HepG2 (cell line): ENCODE results near the gene KDM2B. TPM values are rescaled to one million over a fixed set of nuclear protein-coding genes. Genes with fewer than 3 reads are reported as not detected.

Experiments used
- ATF6 ChIP-seq: sonication (generic); formaldehyde crosslinking; conservative IDR thresholded peaks from 2 replicates; pipeline ENCODE4 v1.4.0; 2020; ENCODE audit warnings: missing genetic modification reagents
- HMGXB3 ChIP-seq: sonication (generic); formaldehyde crosslinking; IDR thresholded peaks from 2 replicates; pipeline ENCODE4 v1.4.0; 2020; ENCODE audit warnings: missing genetic modification reagents, borderline replicate concordance
- KAT8 ChIP-seq: IDR thresholded peaks from 2 replicates; pipeline ENCODE4 v1.6.1; 2016; ENCODE audit warnings: missing genetic modification reagents, missing compliant biosample characterization
- KDM6A ChIP-seq: IDR thresholded peaks from 2 replicates; pipeline ENCODE4 v1.6.1; 2016; ENCODE audit warnings: low read depth
- MYNN ChIP-seq: sonication (generic); formaldehyde crosslinking; IDR thresholded peaks from 2 replicates; pipeline ENCODE4 v1.4.0; 2020; ENCODE audit warnings: mild to moderate bottlenecking, low read depth, missing genetic modification reagents
- NR2F1 ChIP-seq, 2 experiments: fragments of 450-650 bp in 1 of 2; formaldehyde crosslinking in 1 of 2; IDR thresholded peaks; 2 replicates each; pipeline versions ENCODE4 v1.5.0 to v1.6.1; 2016 to 2020; ENCODE audit warnings: mild to moderate bottlenecking in 1 of 2, missing compliant biosample characterization in 1 of 2, missing genetic modification reagents in 1 of 2, moderate library complexity in 1 of 2
- SP1 ChIP-seq, 2 experiments: fragments of 450-650 bp in 1 of 2; sonication (generic) in 1 of 2; formaldehyde crosslinking in 1 of 2; IDR thresholded peaks; 2 replicates each; pipeline versions ENCODE4 v1.4.0 to v1.6.1; 2016 to 2020; ENCODE audit warnings: missing genetic modification reagents in 1 of 2
- ZFP41 ChIP-seq: sonication (generic); formaldehyde crosslinking; IDR thresholded peaks from 2 replicates; pipeline ENCODE4 v1.4.0; 2020; ENCODE audit warnings: mild to moderate bottlenecking, missing genetic modification reagents, borderline replicate concordance
- ZNF280D ChIP-seq: sonication (generic); formaldehyde crosslinking; IDR thresholded peaks from 2 replicates; pipeline ENCODE4 v1.5.1; 2020; ENCODE audit warnings: mild to moderate bottlenecking, missing genetic modification reagents
- ZNF44 ChIP-seq: sonication (generic); formaldehyde crosslinking; IDR thresholded peaks from 2 replicates; pipeline ENCODE4 v1.5.1; 2020; ENCODE audit warnings: mild to moderate bottlenecking, missing genetic modification reagents
- ZNF619 ChIP-seq: sonication (generic); formaldehyde crosslinking; IDR thresholded peaks from 2 replicates; pipeline ENCODE4 v1.4.0; 2020; ENCODE audit warnings: mild to moderate bottlenecking, missing genetic modification reagents
- ZNF773 ChIP-seq: sonication (generic); formaldehyde crosslinking; IDR thresholded peaks from 2 replicates; pipeline ENCODE4 v1.4.0; 2020; ENCODE audit warnings: missing genetic modification reagents, borderline replicate concordance
- ZSCAN25 ChIP-seq: sonication (generic); formaldehyde crosslinking; IDR thresholded peaks from 2 replicates; pipeline ENCODE4 v1.8.0; 2022; ENCODE audit warnings: mild to moderate bottlenecking, missing genetic modification reagents
- polyA plus RNA-seq, 8 experiments: library from polyadenylated mRNA; depleted of rRNA in 3 of 8; stranded (reverse) in 7 of 8; unstranded in 1 of 8; fragments of >200 nt; fragmentation: Illumina TruSeq in 4 of 8; extraction: Trizol in 4 of 8; gene quantifications; 2 replicates each; pipeline versions ENCODE4 v1.2.1 to v1.2.3, GENCODE V29; 2011 to 2016; ENCODE audit warnings: low read depth in 4 of 8, missing spikeins in 1 of 8, mixed read lengths in 1 of 8; ENCODE audit not compliant: insufficient read depth in 1 of 8
- total RNA-seq, 5 experiments: library from RNA; depleted of rRNA; stranded (reverse); fragments of >200 nt; fragmentation: Illumina TruSeq; extraction: Trizol; gene quantifications; 2 replicates each; pipeline ENCODE4 v1.2.3, GENCODE V29; 2016; ENCODE audit warnings: low read depth in 1 of 5
- TF ChIP-seq, protein P1 (sequence below): sonication (generic); formaldehyde crosslinking; IDR thresholded peaks from 2 replicates; pipeline ENCODE4 v1.4.0; 2020; ENCODE audit warnings: mild to moderate bottlenecking, missing genetic modification reagents, borderline replicate concordance

KDM2B gene
- total and polyA plus RNA-seq, 2 of the 13 experiments (the other 11 are each of a cell fraction or from before 2014, with no cell fraction given): 17.5 to 26.1 TPM

- peak; percentile 80; the same call in 1 of the 2 replicates for TF ChIP-seq HMGXB3 (CRISPR knock-in tag)
- TF ChIP-seq SP1 (IDR thresholded peaks at IDR 0.05): no peak
- TF ChIP-seq SP1 (CRISPR knock-in tag; IDR thresholded peaks at IDR 0.05): no peak
- no peak for TF ChIP-seq ZNF44 (CRISPR knock-in tag)
- TF ChIP-seq ZNF280D (CRISPR knock-in tag): peak; percentile 84
- TF ChIP-seq, protein P1, sequence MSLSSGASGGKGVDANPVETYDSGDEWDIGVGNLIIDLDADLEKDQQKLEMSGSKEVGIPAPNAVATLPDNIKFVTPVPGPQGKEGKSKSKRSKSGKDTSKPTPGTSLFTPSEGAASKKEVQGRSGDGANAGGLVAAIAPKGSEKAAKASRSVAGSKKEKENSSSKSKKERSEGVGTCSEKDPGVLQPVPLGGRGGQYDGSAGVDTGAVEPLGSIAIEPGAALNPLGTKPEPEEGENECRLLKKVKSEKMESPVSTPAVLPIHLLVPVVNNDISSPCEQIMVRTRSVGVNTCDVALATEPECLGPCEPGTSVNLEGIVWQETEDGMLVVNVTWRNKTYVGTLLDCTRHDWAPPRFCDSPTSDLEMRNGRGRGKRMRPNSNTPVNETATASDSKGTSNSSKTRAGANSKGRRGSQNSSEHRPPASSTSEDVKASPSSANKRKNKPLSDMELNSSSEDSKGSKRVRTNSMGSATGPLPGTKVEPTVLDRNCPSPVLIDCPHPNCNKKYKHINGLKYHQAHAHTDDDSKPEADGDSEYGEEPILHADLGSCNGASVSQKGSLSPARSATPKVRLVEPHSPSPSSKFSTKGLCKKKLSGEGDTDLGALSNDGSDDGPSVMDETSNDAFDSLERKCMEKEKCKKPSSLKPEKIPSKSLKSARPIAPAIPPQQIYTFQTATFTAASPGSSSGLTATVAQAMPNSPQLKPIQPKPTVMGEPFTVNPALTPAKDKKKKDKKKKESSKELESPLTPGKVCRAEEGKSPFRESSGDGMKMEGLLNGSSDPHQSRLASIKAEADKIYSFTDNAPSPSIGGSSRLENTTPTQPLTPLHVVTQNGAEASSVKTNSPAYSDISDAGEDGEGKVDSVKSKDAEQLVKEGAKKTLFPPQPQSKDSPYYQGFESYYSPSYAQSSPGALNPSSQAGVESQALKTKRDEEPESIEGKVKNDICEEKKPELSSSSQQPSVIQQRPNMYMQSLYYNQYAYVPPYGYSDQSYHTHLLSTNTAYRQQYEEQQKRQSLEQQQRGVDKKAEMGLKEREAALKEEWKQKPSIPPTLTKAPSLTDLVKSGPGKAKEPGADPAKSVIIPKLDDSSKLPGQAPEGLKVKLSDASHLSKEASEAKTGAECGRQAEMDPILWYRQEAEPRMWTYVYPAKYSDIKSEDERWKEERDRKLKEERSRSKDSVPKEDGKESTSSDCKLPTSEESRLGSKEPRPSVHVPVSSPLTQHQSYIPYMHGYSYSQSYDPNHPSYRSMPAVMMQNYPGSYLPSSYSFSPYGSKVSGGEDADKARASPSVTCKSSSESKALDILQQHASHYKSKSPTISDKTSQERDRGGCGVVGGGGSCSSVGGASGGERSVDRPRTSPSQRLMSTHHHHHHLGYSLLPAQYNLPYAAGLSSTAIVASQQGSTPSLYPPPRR (CRISPR knock-in tag): peak; percentile 72; the same call in 1 of the 2 replicates
- TF ChIP-seq ZSCAN25 (CRISPR knock-in tag): peak; percentile 70
- TF ChIP-seq ZFP41: no peak
- TF ChIP-seq ZNF619 (CRISPR knock-in tag): no peak
- TF ChIP-seq ATF6 (CRISPR knock-in tag): no peak
- no peak for TF ChIP-seq KDM6A (CRISPR knock-in tag)
- no peak for TF ChIP-seq MYNN (CRISPR knock-in tag)
- no peak for TF ChIP-seq NR2F1 (CRISPR knock-in tag; IDR thresholded peaks at IDR 0.05)
- TF ChIP-seq ZNF773: peak; percentile 82; the same call in 1 of the 2 replicates
- TF ChIP-seq KAT8 (CRISPR knock-in tag): peak; percentile 75
Observed at GRCh38 chr12:121516437-121517011, 64.3 kb downstream of the KDM2B start (continued).
